Sigmoid colon (tissue), 4 donors: ENCODE results near the gene PFKP.

ENCODE experiments used
- POLR2AphosphoS5 ChIP-seq, 4 donors: sonication (generic); formaldehyde crosslinking; IDR thresholded peaks; one replicate each; pipeline ENCODE4 v1.6.1; 2017; ENCODE audit warnings: antibody characterized with exemption in 4 of 4
- TF ChIP-seq, protein P1 (sequence below), 4 experiments: fragments of 450-650 bp in 3 of 4; fragments of 200-600 bp in 1 of 4; IDR thresholded peaks; one replicate each; pipeline ENCODE4 v1.5.1; 2016 to 2019; ENCODE audit warnings: antibody characterized with exemption in 4 of 4, mild to moderate bottlenecking in 3 of 4, moderate library complexity in 2 of 4

DNA sequence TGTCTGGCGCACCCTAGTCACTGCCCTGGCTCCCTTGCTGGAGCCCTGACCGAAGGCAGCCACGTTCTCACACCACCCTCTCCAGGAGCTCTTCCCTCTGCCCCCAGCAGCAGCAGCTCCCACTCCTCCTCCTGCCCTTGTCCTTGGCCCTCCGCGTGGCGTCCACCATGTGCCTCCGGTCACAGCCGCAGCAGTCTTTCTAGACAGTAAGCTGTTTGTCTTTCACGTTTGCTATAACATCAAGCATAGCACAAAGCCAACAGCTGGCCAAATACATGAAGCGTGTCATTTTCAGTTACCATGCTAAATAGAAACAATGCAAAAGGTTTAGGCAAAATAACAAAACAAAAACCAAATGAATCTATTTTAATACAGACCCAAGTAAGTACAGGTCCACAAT, 101.9 kb downstream of the PFKP start:
- TF ChIP-seq POLR2AphosphoS5 (IDR thresholded peaks at IDR 0.05), result no peak
- TF ChIP-seq, protein P1, sequence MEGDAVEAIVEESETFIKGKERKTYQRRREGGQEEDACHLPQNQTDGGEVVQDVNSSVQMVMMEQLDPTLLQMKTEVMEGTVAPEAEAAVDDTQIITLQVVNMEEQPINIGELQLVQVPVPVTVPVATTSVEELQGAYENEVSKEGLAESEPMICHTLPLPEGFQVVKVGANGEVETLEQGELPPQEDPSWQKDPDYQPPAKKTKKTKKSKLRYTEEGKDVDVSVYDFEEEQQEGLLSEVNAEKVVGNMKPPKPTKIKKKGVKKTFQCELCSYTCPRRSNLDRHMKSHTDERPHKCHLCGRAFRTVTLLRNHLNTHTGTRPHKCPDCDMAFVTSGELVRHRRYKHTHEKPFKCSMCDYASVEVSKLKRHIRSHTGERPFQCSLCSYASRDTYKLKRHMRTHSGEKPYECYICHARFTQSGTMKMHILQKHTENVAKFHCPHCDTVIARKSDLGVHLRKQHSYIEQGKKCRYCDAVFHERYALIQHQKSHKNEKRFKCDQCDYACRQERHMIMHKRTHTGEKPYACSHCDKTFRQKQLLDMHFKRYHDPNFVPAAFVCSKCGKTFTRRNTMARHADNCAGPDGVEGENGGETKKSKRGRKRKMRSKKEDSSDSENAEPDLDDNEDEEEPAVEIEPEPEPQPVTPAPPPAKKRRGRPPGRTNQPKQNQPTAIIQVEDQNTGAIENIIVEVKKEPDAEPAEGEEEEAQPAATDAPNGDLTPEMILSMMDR (IDR thresholded peaks at IDR 0.05), result no peak
